Sigmoid colon (tissue), 7 donors: Measurements from ENCODE around the gene USP22. TPM values are rescaled to one million over a fixed set of nuclear protein-coding genes. Genes with fewer than 3 reads are reported as not detected.

Experiments used
- DNase-seq: peaks from one replicate; pipeline ENCODE4 v3.0.0-alpha.2; 2019
- H3K27ac ChIP-seq, 4 donors: fragments of 200-600 bp; sonication (generic); one replicate each; pipeline ENCODE4 v1.5.1; 2016 to 2019; ENCODE audit warnings: mild to moderate bottlenecking in 1 of 4
- H3K27me3 ChIP-seq, 3 donors: fragments of 200-600 bp; sonication (generic); one replicate each; pipeline ENCODE4 v1.5.1; 2019; ENCODE audit warnings: mild to moderate bottlenecking in 1 of 3
- H3K36me3 ChIP-seq, 4 donors: fragments of 200-600 bp; sonication (generic); one replicate each; pipeline ENCODE4 v1.5.1; 2016 to 2019
- H3K4me1 ChIP-seq, 4 donors: fragments of 200-600 bp; sonication (generic); one replicate each; pipeline ENCODE4 v1.5.1; 2017 to 2019
- H3K4me3 ChIP-seq, 4 donors: fragments of 200-600 bp; sonication (generic); one replicate each; pipeline ENCODE4 v1.5.1; 2017 to 2019; ENCODE audit warnings: mild to moderate bottlenecking in 2 of 4, moderate library complexity in 1 of 4
- H3K9me3 ChIP-seq, 4 donors: fragments of 200-600 bp in 3 of 4; sonication (generic) in 3 of 4; one replicate each; pipeline versions ENCODE4 v1.5.1 to v1.6.1; 2013 to 2019
- CTCF ChIP-seq, 4 experiments: fragments of 450-650 bp in 3 of 4; fragments of 200-600 bp in 1 of 4; IDR thresholded peaks; one replicate each; pipeline ENCODE4 v1.5.1; 2016 to 2019; ENCODE audit warnings: antibody characterized with exemption in 4 of 4, mild to moderate bottlenecking in 3 of 4, moderate library complexity in 2 of 4
- EP300 ChIP-seq, 4 donors: sonication (generic); formaldehyde crosslinking; IDR thresholded peaks; one replicate each; pipeline ENCODE4 v1.6.1; 2017; ENCODE audit warnings: antibody characterized with exemption in 4 of 4
- POLR2A ChIP-seq, 2 donors: fragments of 450-650 bp; IDR thresholded peaks; one replicate each; pipeline ENCODE4 v1.6.1; 2016; ENCODE audit warnings: antibody characterized with exemption in 2 of 2, mild to moderate bottlenecking in 2 of 2, moderate library complexity in 2 of 2
- POLR2AphosphoS5 ChIP-seq, 4 donors: sonication (generic); formaldehyde crosslinking; IDR thresholded peaks; one replicate each; pipeline ENCODE4 v1.6.1; 2017; ENCODE audit warnings: antibody characterized with exemption in 4 of 4
- WGBS, 2 donors: extraction: QIAGEN DNeasy Blood & Tissue Kit; methylation state at CpG; one replicate each; pipeline ENCODE4 v1.1.7; 2013; 5-methylcytosine and 5-hydroxymethylcytosine counted together
- intact Hi-C: fragments of 100-400 bp; cut with DNase I; formaldehyde crosslinking; loops from one replicate; pipeline ENCODE4 v1.15.1; 2023
- polyA plus RNA-seq, 3 donors: library from polyadenylated mRNA; stranded (reverse); fragments of 200-250 nt; gene quantifications; one replicate each; pipeline ENCODE4 v1.2.3, GENCODE V29; 2013
- total RNA-seq, 4 donors: library from RNA; depleted of rRNA; stranded (reverse); fragments of >200 nt; gene quantifications; one replicate each; pipeline ENCODE4 v1.1.0, GENCODE V29; 2016
- donor health status: healthy with polysubstance abuse.
- donor health status: Bipolar disorder and iron deficiency.
- donor health status: healthy.

USP22 gene
- total and polyA plus RNA-seq, 7 donors = 25.2 to 84.2 (median 71.2) TPM

DNA sequence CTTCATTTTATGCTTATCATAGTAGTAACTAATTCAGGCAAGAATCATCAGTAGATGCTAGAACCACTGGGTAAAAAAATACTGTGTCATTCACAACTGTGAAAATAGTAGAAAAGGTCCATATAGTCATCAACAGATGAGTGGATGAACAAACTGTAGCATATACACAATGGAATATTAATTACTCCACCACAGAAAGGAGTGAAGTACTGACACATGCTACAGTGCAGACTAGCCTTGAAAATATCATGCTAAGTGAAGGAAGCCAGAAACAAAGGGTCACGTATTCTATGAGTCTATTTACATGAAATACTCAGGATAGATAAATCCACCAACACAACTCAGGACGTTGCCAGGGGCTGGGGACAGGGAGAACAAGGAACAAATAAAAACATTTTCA, 13.3 kb downstream of the USP22 start:
- peaks cover 0 to 92% (median 73%) of the 10 kb centered on the region in 4 donors for H3K4me1 ChIP-seq
- intact Hi-C loops = no loop called here
- no peak for DNase-seq
- H3K9me3 ChIP-seq = no peaks in the 10 kb centered on the region
- H3K4me3 ChIP-seq = no peak overlapping the region
- no peaks in the 10 kb centered on the region for H3K27me3 ChIP-seq
- 23 to 46% methylated on average over 2 of the region's 2 CpGs for WGBS, 2 donors
- TF ChIP-seq POLR2AphosphoS5 (IDR thresholded peaks at IDR 0.05) (peak in 2 of 4 donors; percentile 46 to 50), POLR2A (IDR thresholded peaks at IDR 0.05) (no peak)
- peaks cover 4 to 39% (median 22%) of the 10 kb centered on the region in 4 donors for H3K36me3 ChIP-seq
- H3K27ac ChIP-seq = peak overlapping the region; percentile 41 to 74 (median 56)

DNA sequence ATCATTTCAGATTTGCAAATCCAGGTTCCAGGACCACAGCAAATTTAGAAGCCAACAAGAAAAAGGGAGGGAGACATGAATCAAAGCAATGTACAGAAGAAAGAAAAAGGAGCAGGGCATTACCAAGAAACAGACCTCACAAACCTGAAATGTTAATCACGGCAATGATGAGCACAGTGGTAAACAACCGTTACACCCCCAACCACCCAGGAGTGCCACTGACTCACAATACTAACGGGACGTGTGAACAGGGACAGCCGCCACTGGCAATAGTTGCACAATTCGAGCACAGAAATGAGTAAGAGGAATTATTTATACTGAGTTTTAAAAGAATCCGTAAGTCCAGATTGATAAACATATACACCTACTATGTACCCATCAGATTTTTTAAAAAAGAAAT, 13.8 kb downstream of the USP22 start:
- Histone ChIP-seq H3K4me1 (peaks cover 0 to 92% (median 73%) of the 10 kb centered on the region in 4 donors), H3K36me3 (peaks cover 4 to 39% (median 22%) of the 10 kb centered on the region in 4 donors), H3K27me3 (no peaks in the 10 kb centered on the region), H3K27ac (peak overlapping the region; percentile 41 to 74 (median 56)), H3K9me3 (no peaks in the 10 kb centered on the region), H3K4me3 (no peak overlapping the region)
- intact Hi-C loops = no loop called here
- no peak for DNase-seq
- 56 to 57% methylated on average over 7 of the region's 7 CpGs for WGBS, 2 donors
- TF ChIP-seq POLR2A (IDR thresholded peaks at IDR 0.05) (no peak), CTCF (IDR thresholded peaks at IDR 0.05) (no peak), POLR2AphosphoS5 (IDR thresholded peaks at IDR 0.05) (peak in 1 of 4 donors; percentile 54), EP300 (IDR thresholded peaks at IDR 0.05) (no peak)

GRCh38 chr17:21028192-21028591, 14.6 kb downstream of the USP22 start:
- peak overlapping the region in 3 of 4 donors; percentile 44 to 74 (median 68) for H3K27ac ChIP-seq
- intact Hi-C loops = no loop called here
- no peaks in the 10 kb centered on the region for H3K27me3 ChIP-seq
- no peak overlapping the region for H3K4me3 ChIP-seq
- 75 to 85% methylated on average over 13 of the region's 13 CpGs for WGBS, 2 donors
- DNase-seq = no peak
- H3K36me3 ChIP-seq = peaks cover 4 to 39% (median 22%) of the 10 kb centered on the region in 4 donors
- no peaks in the 10 kb centered on the region for H3K9me3 ChIP-seq
- H3K4me1 ChIP-seq = peaks cover 0 to 92% (median 74%) of the 10 kb centered on the region in 4 donors
- no peak for TF ChIP-seq POLR2AphosphoS5 (IDR thresholded peaks at IDR 0.05)
- TF ChIP-seq CTCF (IDR thresholded peaks at IDR 0.05) = no peak
- TF ChIP-seq POLR2A (IDR thresholded peaks at IDR 0.05) = no peak
- TF ChIP-seq EP300 (IDR thresholded peaks at IDR 0.05) = no peak

DNA sequence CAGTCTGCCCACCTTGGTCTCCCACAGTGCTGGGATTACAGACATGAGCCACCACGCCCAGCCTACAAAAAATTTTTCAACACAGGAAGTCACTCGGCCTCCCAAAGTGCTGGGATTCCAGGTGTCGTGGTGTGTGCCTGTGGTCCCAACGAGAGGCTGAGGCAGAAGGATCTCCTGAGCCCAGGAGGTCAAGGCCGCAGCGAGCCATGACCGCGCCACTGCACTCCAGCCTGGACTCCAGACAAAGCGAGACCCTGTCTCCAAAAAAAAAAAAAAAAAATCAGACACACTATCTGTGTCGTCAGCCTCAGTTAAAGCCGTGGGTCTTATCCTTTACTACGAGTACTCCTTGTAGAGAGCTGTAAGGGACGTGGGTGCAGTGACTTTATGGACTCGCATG, 15.8 kb downstream of the USP22 start:
- no peak for TF ChIP-seq POLR2AphosphoS5 (IDR thresholded peaks at IDR 0.05)
- TF ChIP-seq POLR2A (IDR thresholded peaks at IDR 0.05) = no peak
- no peak for TF ChIP-seq EP300 (IDR thresholded peaks at IDR 0.05)
- no peak for TF ChIP-seq CTCF (IDR thresholded peaks at IDR 0.05)
- intact Hi-C loops = no loop called here
- Histone ChIP-seq H3K27me3 (no peaks in the 10 kb centered on the region), H3K4me1 (peaks cover 0 to 89% (median 70%) of the 10 kb centered on the region in 4 donors), H3K4me3 (no peak overlapping the region), H3K36me3 (peaks cover 4 to 39% (median 22%) of the 10 kb centered on the region in 4 donors), H3K27ac (peak overlapping the region in 1 of 4 donors; percentile 74), H3K9me3 (no peaks in the 10 kb centered on the region)
- WGBS, 2 donors = 87 to 91% methylated on average over 14 of the region's 14 CpGs
- DNase-seq = no peak

- TF ChIP-seq EP300 (IDR thresholded peaks at IDR 0.05) = no peak
- no peak for TF ChIP-seq POLR2A (IDR thresholded peaks at IDR 0.05)
- no peak for TF ChIP-seq CTCF (IDR thresholded peaks at IDR 0.05)
- TF ChIP-seq POLR2AphosphoS5 (IDR thresholded peaks at IDR 0.05) = no peak
- H3K9me3 ChIP-seq = no peaks in the 10 kb centered on the region
- no peaks in the 10 kb centered on the region for H3K27me3 ChIP-seq
- peaks cover 4 to 51% (median 32%) of the 10 kb centered on the region in 4 donors for H3K36me3 ChIP-seq
- intact Hi-C loops = loop anchor here (2.0 kb wide), 1 partner anchor 15 kb away; no protein-coding TSS in a partner anchor
- H3K27ac ChIP-seq = peak overlapping the region in 2 of 4 donors; percentile 18 to 79
- WGBS, 2 donors = 81 to 84% methylated on average over 5 of the region's 5 CpGs
- peaks cover 0 to 89% (median 71%) of the 10 kb centered on the region in 4 donors for H3K4me1 ChIP-seq
- peak; percentile 18 for DNase-seq
- no peak overlapping the region for H3K4me3 ChIP-seq
Measured at GRCh38 chr17:21025451-21025850, 17.4 kb downstream of the USP22 start.
